ENCODE data around the gene NUP107. TPM values are rescaled to one million over a fixed set of nuclear protein-coding genes. Genes with fewer than 3 reads are reported as not detected.

The NUP107 gene
- total RNA-seq, 1 experiment from 2014 or later: 82.3 TPM

DNA sequence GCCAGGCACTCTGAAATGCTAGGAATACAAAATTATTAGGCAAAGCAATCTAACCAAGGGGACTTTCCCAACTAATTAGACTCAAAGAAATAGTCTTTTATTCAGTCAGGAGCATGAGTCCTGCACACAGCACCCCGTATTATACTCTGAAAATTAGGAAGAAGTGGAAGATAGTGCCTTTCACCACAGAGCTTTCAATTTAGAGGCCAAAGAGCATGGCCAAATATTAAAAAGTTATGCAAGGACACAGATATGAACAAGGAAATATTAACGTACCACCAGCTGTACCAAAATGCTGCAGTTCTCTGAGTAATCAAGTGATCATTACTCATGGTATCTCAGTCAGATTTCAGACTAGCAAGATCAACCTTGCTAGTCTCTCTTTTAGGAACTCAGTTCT is 98.6 kb downstream of the NUP107 start:
- in situ Hi-C loops (cut with HindIII; ENCODE audit: low pct_unique_long_range_greater_than_20kb, low sequenced_read_pairs) (no loop called here), intact Hi-C loops (cut with micrococcal nuclease; ENCODE audit: unreplicated experiment) (no loop called here)
- H3K27me3 ChIP-seq (ENCODE audit: control insufficient read depth, insufficient read depth, low read length): no peaks in the 10 kb centered on the region
- H3K4me3 ChIP-seq (ENCODE audit: low read depth in 2 of 2, low read length in 2 of 2): no peak overlapping the region
- POLR2A ChIA-PET: no interaction called here
- H3K4me1 ChIP-seq (ENCODE audit: control insufficient read depth, insufficient read depth, low read length): no peaks in the 10 kb centered on the region
- H3K36me3 ChIP-seq (ENCODE audit: control insufficient read depth, insufficient read depth, low read length): no peaks in the 10 kb centered on the region
- no peaks in the 10 kb centered on the region for H3K9me3 ChIP-seq (ENCODE audit: control insufficient read depth, insufficient read depth, low read depth, low read length)
- H3K27ac ChIP-seq (ENCODE audit: low read length): no peak overlapping the region
- no peak for ATAC-seq
- no peak for DNase-seq (ENCODE audit: low read depth, low spot score)
- no TSS peak for BruUV-seq (replicated peaks)
- TF ChIP-seq SIN3A (IDR thresholded peaks at IDR 0.05; ENCODE audit: borderline replicate concordance, insufficient read depth, low read depth, low read length) (no peak), POLR2AphosphoS5 (IDR thresholded peaks at IDR 0.05; ENCODE audit: low read depth, low read length) (no peak), TCF7L2 (IDR thresholded peaks at IDR 0.05; ENCODE audit: low read depth, low read length) (no peak)
- TF ChIP-seq, protein P1, sequence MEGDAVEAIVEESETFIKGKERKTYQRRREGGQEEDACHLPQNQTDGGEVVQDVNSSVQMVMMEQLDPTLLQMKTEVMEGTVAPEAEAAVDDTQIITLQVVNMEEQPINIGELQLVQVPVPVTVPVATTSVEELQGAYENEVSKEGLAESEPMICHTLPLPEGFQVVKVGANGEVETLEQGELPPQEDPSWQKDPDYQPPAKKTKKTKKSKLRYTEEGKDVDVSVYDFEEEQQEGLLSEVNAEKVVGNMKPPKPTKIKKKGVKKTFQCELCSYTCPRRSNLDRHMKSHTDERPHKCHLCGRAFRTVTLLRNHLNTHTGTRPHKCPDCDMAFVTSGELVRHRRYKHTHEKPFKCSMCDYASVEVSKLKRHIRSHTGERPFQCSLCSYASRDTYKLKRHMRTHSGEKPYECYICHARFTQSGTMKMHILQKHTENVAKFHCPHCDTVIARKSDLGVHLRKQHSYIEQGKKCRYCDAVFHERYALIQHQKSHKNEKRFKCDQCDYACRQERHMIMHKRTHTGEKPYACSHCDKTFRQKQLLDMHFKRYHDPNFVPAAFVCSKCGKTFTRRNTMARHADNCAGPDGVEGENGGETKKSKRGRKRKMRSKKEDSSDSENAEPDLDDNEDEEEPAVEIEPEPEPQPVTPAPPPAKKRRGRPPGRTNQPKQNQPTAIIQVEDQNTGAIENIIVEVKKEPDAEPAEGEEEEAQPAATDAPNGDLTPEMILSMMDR (IDR thresholded peaks at IDR 0.05): no peak
- TF ChIP-seq, protein P2, sequence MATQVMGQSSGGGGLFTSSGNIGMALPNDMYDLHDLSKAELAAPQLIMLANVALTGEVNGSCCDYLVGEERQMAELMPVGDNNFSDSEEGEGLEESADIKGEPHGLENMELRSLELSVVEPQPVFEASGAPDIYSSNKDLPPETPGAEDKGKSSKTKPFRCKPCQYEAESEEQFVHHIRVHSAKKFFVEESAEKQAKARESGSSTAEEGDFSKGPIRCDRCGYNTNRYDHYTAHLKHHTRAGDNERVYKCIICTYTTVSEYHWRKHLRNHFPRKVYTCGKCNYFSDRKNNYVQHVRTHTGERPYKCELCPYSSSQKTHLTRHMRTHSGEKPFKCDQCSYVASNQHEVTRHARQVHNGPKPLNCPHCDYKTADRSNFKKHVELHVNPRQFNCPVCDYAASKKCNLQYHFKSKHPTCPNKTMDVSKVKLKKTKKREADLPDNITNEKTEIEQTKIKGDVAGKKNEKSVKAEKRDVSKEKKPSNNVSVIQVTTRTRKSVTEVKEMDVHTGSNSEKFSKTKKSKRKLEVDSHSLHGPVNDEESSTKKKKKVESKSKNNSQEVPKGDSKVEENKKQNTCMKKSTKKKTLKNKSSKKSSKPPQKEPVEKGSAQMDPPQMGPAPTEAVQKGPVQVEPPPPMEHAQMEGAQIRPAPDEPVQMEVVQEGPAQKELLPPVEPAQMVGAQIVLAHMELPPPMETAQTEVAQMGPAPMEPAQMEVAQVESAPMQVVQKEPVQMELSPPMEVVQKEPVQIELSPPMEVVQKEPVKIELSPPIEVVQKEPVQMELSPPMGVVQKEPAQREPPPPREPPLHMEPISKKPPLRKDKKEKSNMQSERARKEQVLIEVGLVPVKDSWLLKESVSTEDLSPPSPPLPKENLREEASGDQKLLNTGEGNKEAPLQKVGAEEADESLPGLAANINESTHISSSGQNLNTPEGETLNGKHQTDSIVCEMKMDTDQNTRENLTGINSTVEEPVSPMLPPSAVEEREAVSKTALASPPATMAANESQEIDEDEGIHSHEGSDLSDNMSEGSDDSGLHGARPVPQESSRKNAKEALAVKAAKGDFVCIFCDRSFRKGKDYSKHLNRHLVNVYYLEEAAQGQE (IDR thresholded peaks at IDR 0.05; ENCODE audit: insufficient read depth in 1 of 2, low read depth in 2 of 2, low read length in 1 of 2): no peak
- CTCF ChIA-PET: no interaction called here

DNA sequence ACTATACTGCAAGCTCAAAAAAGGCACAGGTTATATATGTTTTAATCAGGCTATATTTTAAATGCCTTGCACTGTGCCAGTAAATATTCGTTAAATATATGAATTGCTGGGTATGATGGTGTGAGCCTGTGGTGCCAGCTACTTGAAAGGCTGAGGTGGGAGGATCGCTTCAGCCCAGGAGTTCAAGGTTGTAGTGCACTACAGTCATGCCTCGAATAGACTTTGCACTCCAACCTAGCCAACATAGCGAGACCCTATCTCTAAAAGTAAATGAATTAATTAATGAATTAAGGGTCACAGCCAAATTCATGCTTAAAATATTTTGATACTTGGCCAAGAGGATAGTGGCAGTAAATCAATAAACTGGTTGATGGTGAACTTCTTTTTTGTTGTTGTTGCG is 99.0 kb downstream of the NUP107 start:
- H3K27ac ChIP-seq (ENCODE audit: low read length): no peak overlapping the region
- H3K36me3 ChIP-seq (ENCODE audit: control insufficient read depth, insufficient read depth, low read length): no peaks in the 10 kb centered on the region
- in situ Hi-C loops (cut with HindIII; ENCODE audit: low pct_unique_long_range_greater_than_20kb, low sequenced_read_pairs): no loop called here
- DNase-seq (ENCODE audit: low read depth, low spot score) (no peak), ATAC-seq (no peak)
- ChIA-PET CTCF (no interaction called here), POLR2A (no interaction called here)
- H3K4me1 ChIP-seq (ENCODE audit: control insufficient read depth, insufficient read depth, low read length): no peaks in the 10 kb centered on the region
- H3K27me3 ChIP-seq (ENCODE audit: control insufficient read depth, insufficient read depth, low read length): no peaks in the 10 kb centered on the region
- BruUV-seq (replicated peaks): no TSS peak
- H3K4me3 ChIP-seq (ENCODE audit: low read depth in 2 of 2, low read length in 2 of 2): no peak overlapping the region
- intact Hi-C loops (cut with micrococcal nuclease; ENCODE audit: unreplicated experiment): no loop called here
- H3K9me3 ChIP-seq (ENCODE audit: control insufficient read depth, insufficient read depth, low read depth, low read length): no peaks in the 10 kb centered on the region
- TF ChIP-seq, protein P1 (IDR thresholded peaks at IDR 0.05): no peak
- no peak for TF ChIP-seq SIN3A (IDR thresholded peaks at IDR 0.05; ENCODE audit: borderline replicate concordance, insufficient read depth, low read depth, low read length)
- no peak for TF ChIP-seq TCF7L2 (IDR thresholded peaks at IDR 0.05; ENCODE audit: low read depth, low read length)
- TF ChIP-seq, protein P2 (IDR thresholded peaks at IDR 0.05; ENCODE audit: insufficient read depth in 1 of 2, low read depth in 2 of 2, low read length in 1 of 2): no peak
- no peak for TF ChIP-seq POLR2AphosphoS5 (IDR thresholded peaks at IDR 0.05; ENCODE audit: low read depth, low read length)
